H1 (cell line): Measurements from ENCODE around the gene NUP98. TPM values are rescaled to one million over a fixed set of nuclear protein-coding genes. Genes with fewer than 3 reads are reported as not detected.
A peak's percentile ranks its signal among the peaks of the same experiment; 100 is the strongest.

Experiments used
- CTCF ChIA-PET: fragments of 300-600 bp; sonication (Branson Sonifier 250); formaldehyde crosslinking; loops from one replicate; lab custom pipeline; 2021; ENCODE audit not compliant: partially characterized antibody; lab: Charles Lee
- POLR2A ChIA-PET: fragments of 300-600 bp; sonication (Branson Sonifier 250); formaldehyde crosslinking; loops from one replicate; lab custom pipeline; 2021; ENCODE audit warnings: inconsistent platforms; ENCODE audit not compliant: partially characterized antibody; lab: Charles Lee
- DNase-seq, 2 experiments: peaks; one replicate each; pipeline versions ENCODE4 v3.0.0 to v3.0.0-alpha.2; 2010 to 2022; ENCODE audit warnings: low spot score in 2 of 2, low read depth in 1 of 2, mixed read lengths in 1 of 2
- FAIRE-seq: peaks from 2 replicates; lab custom pipeline; 2011; peaks lifted over from hg19 to GRCh38; lab: Jason Lieb, UNC
- H2AFZ ChIP-seq: 2 replicates; pipeline ENCODE4 v1.8.1; 2012; ENCODE audit warnings: low read length, inconsistent platforms
- H2AK5ac ChIP-seq: 2 replicates; pipeline ENCODE4 v1.6.1; 2013; ENCODE audit warnings: low read depth, low read length
- H2BK120ac ChIP-seq: replicated peaks from 2 replicates; pipeline ENCODE3; 2013; ENCODE audit warnings: low read depth, low read length, inconsistent platforms
- H2BK12ac ChIP-seq: 2 replicates; pipeline ENCODE4 v1.6.1; 2013; ENCODE audit warnings: low read depth, low read length
- H2BK15ac ChIP-seq: 2 replicates; pipeline ENCODE4 v1.6.1; 2013; ENCODE audit warnings: low read length
- H2BK20ac ChIP-seq: 2 replicates; pipeline ENCODE4 v1.6.1; 2013; ENCODE audit warnings: low read length
- H2BK5ac ChIP-seq: 2 replicates; pipeline ENCODE4 v1.6.1; 2013; ENCODE audit warnings: low read depth, low read length
- H3K14ac ChIP-seq: 2 replicates; pipeline ENCODE4 v1.6.1; 2013; ENCODE audit warnings: inconsistent platforms; ENCODE audit not compliant: insufficient read length
- H3K18ac ChIP-seq: 2 replicates; pipeline ENCODE4 v1.6.1; 2013; ENCODE audit warnings: low read length; ENCODE audit errors: extremely low read depth
- H3K23ac ChIP-seq: 2 replicates; pipeline ENCODE4 v1.6.1; 2013; ENCODE audit warnings: inconsistent platforms; ENCODE audit not compliant: insufficient read length
- H3K23me2 ChIP-seq: 2 replicates; pipeline ENCODE4 v1.6.1; 2013; ENCODE audit warnings: low read depth, low read length
- H3K27ac ChIP-seq: 2 replicates; pipeline ENCODE4 v1.6.1; 2011; ENCODE audit warnings: low read depth, low read length, inconsistent platforms
- H3K27me3 ChIP-seq, 4 experiments: replicated peaks in 1 of 4; 1 replicate in 1 of 4; 2 replicates in 3 of 4; pipeline versions ENCODE4 v1.6.1 to v1.8.1; 2011 to 2013; ENCODE audit warnings: low read length in 3 of 4, mild to moderate bottlenecking in 3 of 4, inconsistent platforms in 2 of 4, mixed read lengths in 2 of 4, moderate library complexity in 1 of 4; ENCODE audit not compliant: control insufficient read depth in 3 of 4, insufficient read depth in 3 of 4; ENCODE audit errors: extremely low read depth in 1 of 4
- H3K36me3 ChIP-seq, 4 experiments: 2 replicates each; pipeline versions ENCODE4 v1.6.1 to v1.8.1; 2011 to 2013; ENCODE audit warnings: mild to moderate bottlenecking in 4 of 4, low read length in 3 of 4, moderate library complexity in 2 of 4, control low read depth in 1 of 4, inconsistent platforms in 1 of 4; ENCODE audit not compliant: insufficient read depth in 4 of 4, control insufficient read depth in 2 of 4
- H3K4ac ChIP-seq: replicated peaks from 2 replicates; pipeline ENCODE3; 2013; ENCODE audit warnings: low read length, low read depth, mixed read lengths, inconsistent platforms; ENCODE audit not compliant: insufficient read length
- H3K4me1 ChIP-seq, 4 experiments: replicated peaks in 1 of 4; 1 replicate in 1 of 4; 2 replicates in 3 of 4; pipeline versions ENCODE4 v1.6.1 to v1.8.1; 2011 to 2013; ENCODE audit warnings: low read length in 3 of 4, inconsistent platforms in 2 of 4, mixed read lengths in 1 of 4; ENCODE audit not compliant: insufficient read depth in 4 of 4, control insufficient read depth in 3 of 4
- H3K4me2 ChIP-seq, 2 experiments: 2 replicates each; pipeline versions ENCODE4 v1.6.1 to v1.8.1; 2011 to 2013; ENCODE audit warnings: low read depth in 2 of 2, low read length in 2 of 2, control low read depth in 1 of 2, inconsistent platforms in 1 of 2, mild to moderate bottlenecking in 1 of 2; ENCODE audit not compliant: insufficient read depth in 1 of 2
- H3K4me3 ChIP-seq, 4 experiments: fragments of 200-600, 300-600 bp in 1 of 4; sonication (generic), shearing (Covaris generic), sonication (Bioruptor Twin) in 1 of 4; 2 replicates each; pipeline versions ENCODE4 v1.5.1 to v1.8.1; 2011 to 2016; ENCODE audit warnings: low read length in 4 of 4, low read depth in 3 of 4, control low read depth in 2 of 4, inconsistent platforms in 2 of 4, mild to moderate bottlenecking in 2 of 4, mixed read lengths in 1 of 4, moderate library complexity in 1 of 4; ENCODE audit not compliant: insufficient read depth in 2 of 4; ENCODE audit errors: extremely low read depth in 1 of 4
- H3K56ac ChIP-seq: replicated peaks from 2 replicates; pipeline ENCODE3; 2013; ENCODE audit warnings: low read depth, mild to moderate bottlenecking, mixed read lengths, low read length, inconsistent platforms; ENCODE audit not compliant: insufficient read length
- H3K79me1 ChIP-seq: 2 replicates; pipeline ENCODE4 v1.6.1; 2013; ENCODE audit warnings: low read depth, low read length, control low read depth
- H3K79me2 ChIP-seq, 2 experiments: 2 replicates each; pipeline versions ENCODE4 v1.6.1 to v1.8.1; 2012 to 2013; ENCODE audit warnings: low read length in 2 of 2, mild to moderate bottlenecking in 2 of 2, inconsistent platforms in 1 of 2; ENCODE audit not compliant: insufficient read depth in 2 of 2, control insufficient read depth in 1 of 2
- H3K9ac ChIP-seq, 4 experiments: replicated peaks in 1 of 4; 1 replicate in 1 of 4; 2 replicates in 3 of 4; pipeline versions ENCODE4 v1.6.1 to v1.8.1; 2011 to 2013; ENCODE audit warnings: low read depth in 3 of 4, low read length in 3 of 4, control low read depth in 2 of 4, mild to moderate bottlenecking in 2 of 4, moderate library complexity in 2 of 4, inconsistent platforms in 1 of 4; ENCODE audit errors: extremely low read depth in 1 of 4
- H3K9me3 ChIP-seq, 2 experiments: 2 replicates each; pipeline versions ENCODE4 v1.6.1 to v1.8.1; 2012 to 2013; ENCODE audit warnings: mild to moderate bottlenecking in 2 of 2, moderate library complexity in 2 of 2, control low read depth in 1 of 2, inconsistent platforms in 1 of 2, low read depth in 1 of 2, low read length in 1 of 2, mixed read lengths in 1 of 2; ENCODE audit not compliant: insufficient read depth in 2 of 2
- H4K20me1 ChIP-seq, 2 experiments: replicated peaks in 1 of 2; 2 replicates each; pipeline versions ENCODE3 to v1.8.1; 2011 to 2013; ENCODE audit warnings: inconsistent platforms in 2 of 2, low read length in 2 of 2, mild to moderate bottlenecking in 1 of 2; ENCODE audit not compliant: insufficient read depth in 2 of 2, control insufficient read depth in 1 of 2
- H4K5ac ChIP-seq: 2 replicates; pipeline ENCODE4 v1.6.1; 2013; ENCODE audit warnings: low read length, low read depth, mixed read lengths, inconsistent platforms; ENCODE audit not compliant: insufficient read length
- H4K8ac ChIP-seq: 2 replicates; pipeline ENCODE4 v1.8.0; 2013; ENCODE audit warnings: mild to moderate bottlenecking, moderate library complexity, low read length, inconsistent platforms; ENCODE audit not compliant: insufficient read depth; ENCODE audit errors: extremely low read depth
- H4K91ac ChIP-seq: replicated peaks from 2 replicates; pipeline ENCODE3; 2013; ENCODE audit warnings: low read length, mixed read lengths, inconsistent platforms; ENCODE audit not compliant: insufficient read length
- ASH2L ChIP-seq: fragments of 200-600, 300-600 bp; sonication (generic); IDR thresholded peaks from one replicate; pipeline ENCODE4 v1.7.1; 2017; ENCODE audit warnings: low read length
- BACH1 ChIP-seq: IDR thresholded peaks from 2 replicates; pipeline ENCODE4 v1.6.1; 2012; ENCODE audit warnings: low read length, improper control_type of control experiment
- CTBP2 ChIP-seq: IDR thresholded peaks from 2 replicates; pipeline ENCODE4 v1.7.0; 2011; ENCODE audit warnings: borderline replicate concordance, mild to moderate bottlenecking, moderate library complexity, mixed read lengths, low read length; ENCODE audit not compliant: insufficient read depth, insufficient read length
- KDM1A ChIP-seq: fragments of 200-600, 300-600 bp; sonication (generic); IDR thresholded peaks from 2 replicates; pipeline ENCODE4 v1.7.1; 2016; ENCODE audit warnings: mild to moderate bottlenecking, low read length, borderline replicate concordance
- MAFK ChIP-seq: IDR thresholded peaks from 2 replicates; pipeline ENCODE4 v1.6.1; 2012; ENCODE audit warnings: low read depth, mild to moderate bottlenecking, improper control_type of control experiment, low read length
- RFX5 ChIP-seq: IDR thresholded peaks from 2 replicates; pipeline ENCODE4 v1.6.1; 2011; ENCODE audit warnings: low read depth, low read length, improper control_type of control experiment, borderline replicate concordance
- SIRT6 ChIP-seq: IDR thresholded peaks from one replicate; pipeline ENCODE4 v1.7.1; 2012; ENCODE audit warnings: low read length, inconsistent platforms
- SP2 ChIP-seq: IDR thresholded peaks from 2 replicates; pipeline ENCODE4 v1.6.1; 2012; ENCODE audit warnings: mild to moderate bottlenecking, low read length, inconsistent platforms
- TAF7 ChIP-seq: optimal IDR thresholded peaks from 2 replicates; pipeline ENCODE3; 2011; ENCODE audit warnings: low read depth, mild to moderate bottlenecking, inconsistent platforms, low read length, moderate library complexity, borderline replicate concordance
- WGBS, 2 experiments: shearing (Covaris generic) in 1 of 2; methylation state at CpG; one replicate each; pipeline versions ENCODE4 v1.1.6 to v1.1.7; 2013 to 2015; ENCODE audit warnings: low lambda C conversion rate in 2 of 2, mixed read lengths in 2 of 2, inconsistent platforms in 1 of 2, low coverage in 1 of 2, missing lambda C conversion rate in 1 of 2; ENCODE audit not compliant: insufficient replicate concordance in 2 of 2, insufficient coverage in 1 of 2, insufficient read length in 1 of 2; ENCODE audit errors: extremely low coverage in 1 of 2, missing lambda C conversion rate in 1 of 2; 5-methylcytosine and 5-hydroxymethylcytosine counted together
- polyA plus RNA-seq, 7 experiments: library from polyadenylated mRNA; depleted of rRNA in 3 of 7; stranded (reverse) in 5 of 7; unstranded in 2 of 7; fragments of >200 nt in 5 of 7; fragments of 200-250 nt in 2 of 7; gene quantifications; 1 replicate in 5 of 7; 2 replicates in 1 of 7; 4 replicates in 1 of 7; pipeline versions ENCODE4 v1.2.1 to v1.2.3, GENCODE V29; 2011 to 2013; ENCODE audit warnings: missing spikeins in 2 of 7, mixed read lengths in 2 of 7
- total RNA-seq: library from RNA; stranded (reverse); fragmentation: NEBNext Ultra II Directional; extraction: Animal tissue kit (Norgen Biotek cat#: 25700); gene quantifications from 2 replicates; pipeline ENCODE4 v1.2.1, GENCODE V29; 2021

NUP98 gene
- total and polyA plus RNA-seq, 2 of the 8 experiments (the other 6 are each of a cell fraction or from before 2014, with no cell fraction given), result 98.6 to 261 TPM

GRCh38 chr11:3825473-3826154 is 28.3 kb upstream of the NUP98 start:
- Histone ChIP-seq H4K20me1 (peaks cover 0 to 2% of the 10 kb centered on the region in 2 experiments), H2BK20ac (peak overlapping the region; percentile 87; the same call in 1 of the 2 replicates), H3K23me2 (peaks cover 2% of the 10 kb centered on the region; the same call in 1 of the 2 replicates), H4K91ac (peak overlapping the region; percentile 75), H3K23ac (no peak overlapping the region), H2BK5ac (peak overlapping the region; percentile 3; the same call in 1 of the 2 replicates), H2AK5ac (peak overlapping the region; percentile 55; the same call in 1 of the 2 replicates), H3K18ac (peak overlapping the region; percentile 71), H3K27ac (peak overlapping the region; percentile 22; the same call in 1 of the 2 replicates), H3K9ac (no peak overlapping the region; a peak in 1 of 7 replicates), H3K4ac (peak overlapping the region; percentile 10), H3K56ac (no peak overlapping the region), H3K9me3 (no peaks in the 10 kb centered on the region), H3K79me1 (no peaks in the 10 kb centered on the region; the same call in 1 of the 2 replicates), H3K14ac (no peak overlapping the region), H3K79me2 (peaks cover 0 to 5% of the 10 kb centered on the region in 2 experiments; a peak in 1 of 4 replicates), H3K4me1 (peaks cover 22 to 32% (median 24%) of the 10 kb centered on the region in 4 experiments), H2BK15ac (peak overlapping the region; percentile 76; the same call in 1 of the 2 replicates), H4K8ac (no peak overlapping the region), H3K4me3 (peak overlapping the region in 1 of 4 experiments; percentile 25; a peak in 1 of 8 replicates), H3K36me3 (peaks cover 4 to 19% (median 10%) of the 10 kb centered on the region in 4 experiments; a peak in 7 of 8 replicates), H2AFZ (no peak overlapping the region), H3K4me2 (peak overlapping the region in 1 of 2 experiments; percentile 74; a peak in 2 of 4 replicates), H3K27me3 (no peaks in the 10 kb centered on the region), H2BK12ac (peak overlapping the region; percentile 75; the same call in 1 of the 2 replicates), H2BK120ac (no peak overlapping the region), H4K5ac (no peak overlapping the region)
- TF ChIP-seq BACH1 (no peak), SIRT6 (no peak), MAFK (no peak), RFX5 (no peak), SP2 (no peak), TAF7 (no peak), ASH2L (no peak), CTBP2 (no peak), KDM1A (no peak)
- ChIA-PET CTCF (interaction anchor here (0.6 to 3.3 kb wide), 11 partner anchors 8 to 326 kb away, joined by 3 to 61 read pairs (median 4); partner anchors contain the start of genes PGAP2 and RHOG), POLR2A (interaction anchor here (0.7 to 3.3 kb wide), 6 partner anchors 10 to 269 kb away, joined by 3 to 29 read pairs (median 4); partner anchors contain the start of genes PGAP2, RHOG and RRM1)
- WGBS, 2 experiments, result 75% methylated on average over 8 of the region's 8 CpGs; no CpG with 5 or more reads in 1 of the 2 experiments
- no peak for DNase-seq
- FAIRE-seq, result no peak
